HepG2 (cell line): ENCODE measurements around the gene PCDH10. TPM values are rescaled to one million over a fixed set of nuclear protein-coding genes. Genes with fewer than 3 reads are reported as not detected.

Experiments used
- ATAC-seq: fragments of 200-7000 bp; cut with Tn5 transposase; 3 replicates; pipeline ENCODE4 v1.9.1; 2020; ENCODE audit warnings: mild to moderate bottlenecking, moderate library complexity
- BruUV-seq: library from RNA; stranded (reverse); fragments of 400-500 nt; replicated peaks from 2 replicates; lab custom pipeline; 2021; lab: Mats Ljungman, UMichigan
- CTCF ChIA-PET: fragments of 300-600 bp; formaldehyde crosslinking; extraction: SDS; loops from one replicate; lab custom pipeline; 2021; ENCODE audit warnings: low total read pairs, inconsistent platforms, low intra/inter-chr PET ratio; lab: Yijun Ruan, JAX
- POLR2A ChIA-PET: fragments of 350-600 bp; sonication (Branson Sonifier 250); formaldehyde crosslinking; loops from one replicate; lab custom pipeline; 2020; ENCODE audit warnings: antibody characterized with exemption, inconsistent platforms; lab: Yijun Ruan, JAX
- DNase-seq: peaks from one replicate; pipeline ENCODE4 v3.0.0-alpha.2; 2015; ENCODE audit warnings: low spot score
- FAIRE-seq: peaks from 3 replicates; lab custom pipeline; 2011; peaks lifted over from hg19 to GRCh38; lab: Jason Lieb, UNC
- H2AFZ ChIP-seq: one replicate; pipeline ENCODE4 v1.6.1; 2011; ENCODE audit warnings: low read length, inconsistent platforms
- H3K27ac ChIP-seq: fragments of 300-600 bp; 3 replicates; pipeline ENCODE4 v1.8.0; 2011; ENCODE audit warnings: mixed run types, mild to moderate bottlenecking, mixed read lengths, low read length, inconsistent platforms; ENCODE audit not compliant: insufficient read depth; ENCODE audit errors: extremely low read length
- H3K27me3 ChIP-seq, 2 experiments: fragments of 200-600 bp in 1 of 2; 2 replicates in 1 of 2; 3 replicates in 1 of 2; pipeline versions ENCODE4 v1.6.0 to v1.8.0; 2011; ENCODE audit warnings: low read length in 2 of 2, mild to moderate bottlenecking in 2 of 2, moderate library complexity in 2 of 2, inconsistent platforms in 1 of 2; ENCODE audit not compliant: insufficient read depth in 2 of 2, control insufficient read depth in 1 of 2
- H3K36me3 ChIP-seq, 2 experiments: fragments of 200-600 bp in 1 of 2; replicated peaks in 1 of 2; 2 replicates in 1 of 2; 3 replicates in 1 of 2; pipeline versions ENCODE4 v1.5.1 to v1.8.0; 2011; ENCODE audit warnings: low read length in 2 of 2, inconsistent platforms in 1 of 2; ENCODE audit not compliant: insufficient read depth in 2 of 2, control insufficient read depth in 1 of 2
- H3K4me1 ChIP-seq: 2 replicates; pipeline ENCODE4 v1.5.1; 2012; ENCODE audit warnings: low read length, inconsistent platforms; ENCODE audit not compliant: insufficient read depth
- H3K4me2 ChIP-seq: 2 replicates; pipeline ENCODE4 v1.6.0; 2011; ENCODE audit warnings: low read depth, low read length, inconsistent platforms
- H3K4me3 ChIP-seq, 3 experiments: fragments of 200-600 bp in 1 of 3; sonication (generic), shearing (Covaris generic) in 1 of 3; replicated peaks in 1 of 3; 2 replicates each; pipeline ENCODE4 v1.5.1; 2011 to 2016; ENCODE audit warnings: low read length in 3 of 3, inconsistent platforms in 2 of 3, low read depth in 2 of 3, mild to moderate bottlenecking in 2 of 3, control low read depth in 1 of 3, mixed read lengths in 1 of 3; ENCODE audit not compliant: insufficient read depth in 1 of 3
- H3K79me2 ChIP-seq: one replicate; pipeline ENCODE4 v1.6.1; 2011; ENCODE audit warnings: low read length, inconsistent platforms; ENCODE audit not compliant: insufficient read depth
- H3K9ac ChIP-seq: 2 replicates; pipeline ENCODE4 v1.6.0; 2011; ENCODE audit warnings: mild to moderate bottlenecking, low read depth, low read length, inconsistent platforms; ENCODE audit not compliant: insufficient read depth
- H3K9me3 ChIP-seq: 2 replicates; pipeline ENCODE4 v1.5.1; 2012; ENCODE audit warnings: mild to moderate bottlenecking, low read length
- H4K20me1 ChIP-seq: 2 replicates; pipeline ENCODE4 v1.6.0; 2011; ENCODE audit warnings: inconsistent platforms, mild to moderate bottlenecking, low read length, moderate library complexity; ENCODE audit not compliant: insufficient read depth
- ADNP ChIP-seq: sonication (generic); formaldehyde crosslinking; IDR thresholded peaks from 2 replicates; pipeline ENCODE4 v1.4.0; 2020; ENCODE audit warnings: missing genetic modification reagents
- MAX ChIP-seq: IDR thresholded peaks from 2 replicates; pipeline ENCODE4 v1.6.1; 2012; ENCODE audit warnings: inconsistent platforms
- MLX ChIP-seq: IDR thresholded peaks from 2 replicates; pipeline ENCODE4 v1.6.1; 2016
- SRY ChIP-seq: sonication (generic); formaldehyde crosslinking; IDR thresholded peaks from 2 replicates; pipeline ENCODE4 v1.8.0; 2022; ENCODE audit warnings: mild to moderate bottlenecking, missing genetic modification reagents
- TSC22D2 ChIP-seq: sonication (generic); formaldehyde crosslinking; IDR thresholded peaks from 2 replicates; pipeline ENCODE4 v1.5.1; 2020; ENCODE audit warnings: missing genetic modification reagents, mild to moderate bottlenecking, borderline replicate concordance
- USF2 ChIP-seq, 2 experiments: sonication (generic) in 1 of 2; formaldehyde crosslinking in 1 of 2; IDR thresholded peaks; 2 replicates each; pipeline versions ENCODE4 v1.5.1 to v1.6.1; 2011 to 2020; ENCODE audit warnings: borderline replicate concordance in 1 of 2, low read depth in 1 of 2, low read length in 1 of 2, mild to moderate bottlenecking in 1 of 2, missing genetic modification reagents in 1 of 2, moderate library complexity in 1 of 2
- ZBTB25 ChIP-seq: IDR thresholded peaks from 2 replicates; pipeline ENCODE4 v1.6.1; 2018; ENCODE audit warnings: missing genetic modification reagents
- ZNF33A ChIP-seq: sonication (generic); formaldehyde crosslinking; IDR thresholded peaks from 2 replicates; pipeline ENCODE4 v1.5.1; 2020; ENCODE audit warnings: missing genetic modification reagents, mild to moderate bottlenecking, moderate library complexity, borderline replicate concordance
- ZNF383 ChIP-seq: sonication (generic); formaldehyde crosslinking; IDR thresholded peaks from 2 replicates; pipeline ENCODE4 v1.4.0; 2020; ENCODE audit warnings: missing genetic modification reagents, mild to moderate bottlenecking, borderline replicate concordance
- ZNF709 ChIP-seq: sonication (generic); formaldehyde crosslinking; IDR thresholded peaks from 2 replicates; pipeline ENCODE4 v1.5.0; 2020; ENCODE audit warnings: mild to moderate bottlenecking, missing genetic modification reagents
- WGBS: methylation state at CpG from one replicate; pipeline ENCODE4 v1.1.6; 2017; ENCODE audit warnings: low lambda C conversion rate; 5-methylcytosine and 5-hydroxymethylcytosine counted together
- in situ Hi-C: cut with HindIII; loops from 2 replicates; pipeline ENCODE4 v1.10.0; 2017; ENCODE audit warnings: low pct_unique_long_range_greater_than_20kb; ENCODE audit not compliant: extremely low pct_ligation_motif_present
- intact Hi-C: fragments of 100-400 bp; cut with micrococcal nuclease; formaldehyde crosslinking; loops from one replicate; pipeline ENCODE4 v1.10.0; 2022; ENCODE audit not compliant: unreplicated experiment
- polyA plus RNA-seq, 8 experiments: library from polyadenylated mRNA; depleted of rRNA in 3 of 8; stranded (reverse) in 7 of 8; unstranded in 1 of 8; fragments of >200 nt; fragmentation: Illumina TruSeq in 4 of 8; extraction: Trizol in 4 of 8; gene quantifications; 2 replicates each; pipeline versions ENCODE4 v1.2.1 to v1.2.3, GENCODE V29; 2011 to 2016; ENCODE audit warnings: low read depth in 4 of 8, missing spikeins in 1 of 8, mixed read lengths in 1 of 8; ENCODE audit not compliant: insufficient read depth in 1 of 8
- total RNA-seq, 5 experiments: library from RNA; depleted of rRNA; stranded (reverse); fragments of >200 nt; fragmentation: Illumina TruSeq; extraction: Trizol; gene quantifications; 2 replicates each; pipeline ENCODE4 v1.2.3, GENCODE V29; 2016; ENCODE audit warnings: low read depth in 1 of 5

The PCDH10 gene
- total and polyA plus RNA-seq, 2 of the 13 experiments (the other 11 are each of a cell fraction or from before 2014, with no cell fraction given): not detected

GRCh38 chr4:133161570-133162295 is 12.6 kb downstream of the PCDH10 start (continued):
- TF ChIP-seq ZNF33A (CRISPR knock-in tag) (no peak), ZNF383 (CRISPR knock-in tag) (no peak), MLX (no peak), ZBTB25 (CRISPR knock-in tag) (no peak), SRY (CRISPR knock-in tag) (no peak), ZNF709 (CRISPR knock-in tag) (no peak), USF2 (IDR thresholded peaks at IDR 0.05; ENCODE audit: low read depth, low read length) (no peak), USF2 (CRISPR knock-in tag; IDR thresholded peaks at IDR 0.05; ENCODE audit: borderline replicate concordance) (no peak)

- Histone ChIP-seq H3K27me3 (no peaks in the 10 kb centered on the region), H3K79me2 (no peaks in the 10 kb centered on the region), H4K20me1 (no peaks in the 10 kb centered on the region), H3K4me2 (no peak overlapping the region), H3K4me3 (no peak overlapping the region), H3K4me1 (no peaks in the 10 kb centered on the region), H3K36me3 (no peaks in the 10 kb centered on the region), H2AFZ (no peak overlapping the region), H3K9ac (no peak overlapping the region), H3K9me3 (no peaks in the 10 kb centered on the region), H3K27ac (no peak overlapping the region)
- FAIRE-seq: no peak
- intact Hi-C loops (no loop called here), in situ Hi-C loops (no loop called here)
- CTCF ChIA-PET: no interaction called here
- TF ChIP-seq ADNP (no peak), TSC22D2 (CRISPR knock-in tag) (no peak), MAX (no peak)
- POLR2A ChIA-PET: no interaction called here
- no TSS peak for BruUV-seq
- WGBS: 33% methylated on average over 8 of the region's 8 CpGs
- DNase-seq: no peak
- no peak for ATAC-seq
Measured at GRCh38 chr4:133162941-133163340, 13.8 kb downstream of the PCDH10 start.
